ENCODE data around the gene PDZD7. TPM values are rescaled to one million over a fixed set of nuclear protein-coding genes. Genes with fewer than 3 reads are reported as not detected.

Gene PDZD7
- total RNA-seq, 1 donor from 2014 or later, result 1.6 TPM

- DNase-seq (no peak), ATAC-seq (no peak)
- Histone ChIP-seq H3K27me3 (no peaks in the 10 kb centered on the region), H3K36me3 (peaks cover 48% of the 10 kb centered on the region), H3K4me1 (peaks cover 15% of the 10 kb centered on the region), H3K27ac (no peak overlapping the region), H3K4me3 (no peak overlapping the region), H3K9me3 (no peaks in the 10 kb centered on the region)
- TF ChIP-seq CTCF (IDR thresholded peaks at IDR 0.05), result no peak
- intact Hi-C loops (cut with DNase I), result no loop called here
These were observed 24.9 kb downstream of the PDZD7 start for GRCh38 chr10:101005869-101006567.

- Histone ChIP-seq H3K36me3 (peaks cover 48% of the 10 kb centered on the region), H3K27me3 (no peaks in the 10 kb centered on the region), H3K4me3 (no peak overlapping the region), H3K27ac (no peak overlapping the region), H3K9me3 (no peaks in the 10 kb centered on the region), H3K4me1 (peaks cover 21% of the 10 kb centered on the region)
- no peak for TF ChIP-seq CTCF (IDR thresholded peaks at IDR 0.05)
- intact Hi-C loops (cut with DNase I), result no loop called here
- ATAC-seq, result no peak
- DNase-seq, result no peak
These were observed 25.6 kb downstream of the PDZD7 start for GRCh38 chr10:101005361-101005760.

GRCh38 chr10:101003639-101004206 is 27.2 kb downstream of the PDZD7 start:
- TF ChIP-seq CTCF (IDR thresholded peaks at IDR 0.05), result no peak
- no peak overlapping the region for H3K4me3 ChIP-seq
- H3K4me1 ChIP-seq, result peaks cover 27% of the 10 kb centered on the region
- ATAC-seq, result no peak
- no peak overlapping the region for H3K27ac ChIP-seq
- H3K9me3 ChIP-seq, result no peaks in the 10 kb centered on the region
- intact Hi-C loops (cut with DNase I), result no loop called here
- H3K36me3 ChIP-seq, result peaks cover 48% of the 10 kb centered on the region
- H3K27me3 ChIP-seq, result no peaks in the 10 kb centered on the region
- no peak for DNase-seq

- TF ChIP-seq CTCF (IDR thresholded peaks at IDR 0.05), result no peak
- ATAC-seq (no peak), DNase-seq (no peak)
- H3K4me1 ChIP-seq, result peaks cover 38% of the 10 kb centered on the region
- H3K27ac ChIP-seq, result peak overlapping the region; percentile 87
- H3K27me3 ChIP-seq, result no peaks in the 10 kb centered on the region
- no peak overlapping the region for H3K4me3 ChIP-seq
- intact Hi-C loops (cut with DNase I), result no loop called here
- H3K9me3 ChIP-seq, result no peaks in the 10 kb centered on the region
- peaks cover 48% of the 10 kb centered on the region for H3K36me3 ChIP-seq
These were observed 28.5 kb downstream of the PDZD7 start for GRCh38 chr10:101002456-101002855.

- no peak for ATAC-seq
- H3K36me3 ChIP-seq, result peaks cover 42% of the 10 kb centered on the region
- intact Hi-C loops (cut with DNase I), result no loop called here
- peak overlapping the region; percentile 92 for H3K4me3 ChIP-seq
- TF ChIP-seq CTCF (IDR thresholded peaks at IDR 0.05), result no peak
- no peaks in the 10 kb centered on the region for H3K27me3 ChIP-seq
- peaks cover 40% of the 10 kb centered on the region for H3K4me1 ChIP-seq
- no peaks in the 10 kb centered on the region for H3K9me3 ChIP-seq
- peak overlapping the region; percentile 87 for H3K27ac ChIP-seq
- DNase-seq, result no peak
These were observed 29.3 kb downstream of the PDZD7 start for GRCh38 chr10:101001659-101002035.
